Measurements from ENCODE around the gene MAGI1.

The MAGI1 gene

GRCh38 chr3:65897766-65898165 is 141.0 kb downstream of the MAGI1 start:
- H3K36me3 ChIP-seq (ENCODE audit: insufficient read depth) = no peaks in the 10 kb centered on the region
- no peaks in the 10 kb centered on the region for H4K20me1 ChIP-seq (ENCODE audit: insufficient read depth)
- H2AFZ ChIP-seq (ENCODE audit: low read depth) = no peak overlapping the region

GRCh38 chr3:65896321-65896720 is 142.4 kb downstream of the MAGI1 start:
- Histone ChIP-seq H3K79me2 (ENCODE audit: insufficient read depth, low read depth) (no peaks in the 10 kb centered on the region), H3K4me3 (IDR thresholded peaks at IDR 0.05; ENCODE audit: insufficient read depth, low read depth, low read length) (no peak overlapping the region), H3K36me3 (ENCODE audit: insufficient read depth) (no peaks in the 10 kb centered on the region), H2AFZ (ENCODE audit: low read depth) (no peak overlapping the region), H3K27me3 (ENCODE audit: insufficient read depth, low read depth) (no peaks in the 10 kb centered on the region), H3K9ac (no peak overlapping the region), H4K20me1 (ENCODE audit: insufficient read depth) (no peaks in the 10 kb centered on the region), H3K27ac (no peak overlapping the region), H3K4me1 (ENCODE audit: low read depth, poor library complexity, severe bottlenecking) (no peaks in the 10 kb centered on the region), H3K4me2 (no peak overlapping the region)
- TF ChIP-seq CTCF (conservative IDR thresholded peaks at IDR 0.05; ENCODE audit: low read depth, low read length) = no peak

More at GRCh38 chr3:65897766-65898165, 141.0 kb downstream of the MAGI1 start:
- Histone ChIP-seq H3K27ac (no peak overlapping the region), H3K9ac (no peak overlapping the region), H3K4me1 (ENCODE audit: low read depth, poor library complexity, severe bottlenecking) (no peaks in the 10 kb centered on the region), H3K4me3 (IDR thresholded peaks at IDR 0.05; ENCODE audit: insufficient read depth, low read depth, low read length) (no peak overlapping the region), H3K27me3 (ENCODE audit: insufficient read depth, low read depth) (no peaks in the 10 kb centered on the region), H3K79me2 (ENCODE audit: insufficient read depth, low read depth) (no peaks in the 10 kb centered on the region), H3K4me2 (no peak overlapping the region)
- TF ChIP-seq CTCF (conservative IDR thresholded peaks at IDR 0.05; ENCODE audit: low read depth, low read length) = no peak

- Histone ChIP-seq H3K4me3 (IDR thresholded peaks at IDR 0.05; ENCODE audit: insufficient read depth, low read depth, low read length) (no peak overlapping the region), H3K4me1 (ENCODE audit: low read depth, poor library complexity, severe bottlenecking) (peaks cover 11% of the 10 kb centered on the region), H3K27ac (no peak overlapping the region), H3K4me2 (no peak overlapping the region), H4K20me1 (ENCODE audit: insufficient read depth) (no peaks in the 10 kb centered on the region), H2AFZ (ENCODE audit: low read depth) (no peak overlapping the region), H3K79me2 (ENCODE audit: insufficient read depth, low read depth) (no peaks in the 10 kb centered on the region), H3K9ac (no peak overlapping the region), H3K27me3 (ENCODE audit: insufficient read depth, low read depth) (no peaks in the 10 kb centered on the region), H3K36me3 (ENCODE audit: insufficient read depth) (no peaks in the 10 kb centered on the region)
- TF ChIP-seq CTCF (conservative IDR thresholded peaks at IDR 0.05; ENCODE audit: low read depth, low read length) = no peak
These were observed 143.9 kb downstream of the MAGI1 start for GRCh38 chr3:65894679-65895453.

GRCh38 chr3:65894126-65894525 is 144.6 kb downstream of the MAGI1 start:
- H3K4me2 ChIP-seq = no peak overlapping the region
- H3K79me2 ChIP-seq (ENCODE audit: insufficient read depth, low read depth) = no peaks in the 10 kb centered on the region
- no peaks in the 10 kb centered on the region for H3K27me3 ChIP-seq (ENCODE audit: insufficient read depth, low read depth)
- peaks cover 18% of the 10 kb centered on the region for H3K4me1 ChIP-seq (ENCODE audit: low read depth, poor library complexity, severe bottlenecking)
- H2AFZ ChIP-seq (ENCODE audit: low read depth) = no peak overlapping the region
- H3K9ac ChIP-seq = no peak overlapping the region
- H4K20me1 ChIP-seq (ENCODE audit: insufficient read depth) = no peaks in the 10 kb centered on the region
- H3K27ac ChIP-seq = no peak overlapping the region
- no peak overlapping the region for H3K4me3 ChIP-seq (IDR thresholded peaks at IDR 0.05; ENCODE audit: insufficient read depth, low read depth, low read length)
- no peak for TF ChIP-seq CTCF (conservative IDR thresholded peaks at IDR 0.05; ENCODE audit: low read depth, low read length)
- H3K36me3 ChIP-seq (ENCODE audit: insufficient read depth) = no peaks in the 10 kb centered on the region
